NCI-H2227 (cell line): ENCODE results near the gene WASHC4.

ENCODE experiments used
- DNase-seq: peaks from one replicate; lab custom pipeline; 2025; ENCODE audit not compliant: unreplicated experiment; lab: John Stamatoyannopoulos, UW

Gene WASHC4, protein sequence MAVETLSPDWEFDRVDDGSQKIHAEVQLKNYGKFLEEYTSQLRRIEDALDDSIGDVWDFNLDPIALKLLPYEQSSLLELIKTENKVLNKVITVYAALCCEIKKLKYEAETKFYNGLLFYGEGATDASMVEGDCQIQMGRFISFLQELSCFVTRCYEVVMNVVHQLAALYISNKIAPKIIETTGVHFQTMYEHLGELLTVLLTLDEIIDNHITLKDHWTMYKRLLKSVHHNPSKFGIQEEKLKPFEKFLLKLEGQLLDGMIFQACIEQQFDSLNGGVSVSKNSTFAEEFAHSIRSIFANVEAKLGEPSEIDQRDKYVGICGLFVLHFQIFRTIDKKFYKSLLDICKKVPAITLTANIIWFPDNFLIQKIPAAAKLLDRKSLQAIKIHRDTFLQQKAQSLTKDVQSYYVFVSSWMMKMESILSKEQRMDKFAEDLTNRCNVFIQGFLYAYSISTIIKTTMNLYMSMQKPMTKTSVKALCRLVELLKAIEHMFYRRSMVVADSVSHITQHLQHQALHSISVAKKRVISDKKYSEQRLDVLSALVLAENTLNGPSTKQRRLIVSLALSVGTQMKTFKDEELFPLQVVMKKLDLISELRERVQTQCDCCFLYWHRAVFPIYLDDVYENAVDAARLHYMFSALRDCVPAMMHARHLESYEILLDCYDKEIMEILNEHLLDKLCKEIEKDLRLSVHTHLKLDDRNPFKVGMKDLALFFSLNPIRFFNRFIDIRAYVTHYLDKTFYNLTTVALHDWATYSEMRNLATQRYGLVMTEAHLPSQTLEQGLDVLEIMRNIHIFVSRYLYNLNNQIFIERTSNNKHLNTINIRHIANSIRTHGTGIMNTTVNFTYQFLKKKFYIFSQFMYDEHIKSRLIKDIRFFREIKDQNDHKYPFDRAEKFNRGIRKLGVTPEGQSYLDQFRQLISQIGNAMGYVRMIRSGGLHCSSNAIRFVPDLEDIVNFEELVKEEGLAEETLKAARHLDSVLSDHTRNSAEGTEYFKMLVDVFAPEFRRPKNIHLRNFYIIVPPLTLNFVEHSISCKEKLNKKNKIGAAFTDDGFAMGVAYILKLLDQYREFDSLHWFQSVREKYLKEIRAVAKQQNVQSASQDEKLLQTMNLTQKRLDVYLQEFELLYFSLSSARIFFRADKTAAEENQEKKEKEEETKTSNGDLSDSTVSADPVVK

DNA sequence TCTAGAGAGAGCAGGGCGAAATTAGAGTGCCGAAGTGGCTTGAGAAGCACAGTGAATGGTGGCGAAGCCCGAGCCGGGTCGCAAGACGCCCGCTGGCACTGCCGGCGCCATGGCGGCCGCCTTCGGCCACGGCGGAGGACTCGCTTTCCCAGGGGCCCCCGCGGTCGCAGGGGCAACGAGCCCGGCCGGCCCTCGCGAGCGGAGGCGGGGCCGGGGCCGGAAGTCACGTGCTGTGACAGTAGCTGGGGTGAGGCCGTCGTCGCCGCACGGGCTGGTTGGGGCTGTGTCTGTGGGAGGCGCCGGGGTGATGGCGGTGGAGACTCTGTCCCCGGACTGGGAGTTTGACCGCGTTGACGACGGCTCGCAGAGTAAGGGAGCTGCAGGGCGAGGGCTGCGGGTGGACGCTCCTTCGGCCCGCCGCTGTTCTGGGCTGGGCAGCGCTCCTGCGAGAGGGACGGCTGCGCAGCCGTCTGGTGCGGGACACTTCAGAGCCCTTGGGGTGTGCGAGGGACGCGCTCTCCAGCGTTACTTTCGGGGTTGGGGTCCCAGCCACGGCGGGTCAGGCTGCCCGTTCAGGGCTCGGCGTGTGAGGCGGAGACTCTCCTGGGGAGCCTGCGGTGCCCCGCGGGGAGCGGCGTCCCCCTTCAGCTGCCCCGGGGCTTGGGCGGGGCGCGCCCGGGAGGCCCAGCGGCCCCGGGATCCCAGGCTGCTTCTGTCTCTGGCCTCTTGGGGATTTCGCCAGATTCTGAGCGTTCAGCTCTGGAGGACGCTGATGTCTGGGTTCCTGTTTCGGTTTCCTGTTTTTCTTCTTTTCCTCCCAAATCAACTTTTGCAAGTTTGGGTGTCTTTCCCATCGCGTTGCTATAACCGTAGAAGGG is at the start of gene WASHC4:
WASHC4 (plus strand) TSS at position 238 of the 878 bp plus-strand sequence; CDS start at position 308, 70 bp downstream.
- peak; percentile 97 for DNase-seq

DNA sequence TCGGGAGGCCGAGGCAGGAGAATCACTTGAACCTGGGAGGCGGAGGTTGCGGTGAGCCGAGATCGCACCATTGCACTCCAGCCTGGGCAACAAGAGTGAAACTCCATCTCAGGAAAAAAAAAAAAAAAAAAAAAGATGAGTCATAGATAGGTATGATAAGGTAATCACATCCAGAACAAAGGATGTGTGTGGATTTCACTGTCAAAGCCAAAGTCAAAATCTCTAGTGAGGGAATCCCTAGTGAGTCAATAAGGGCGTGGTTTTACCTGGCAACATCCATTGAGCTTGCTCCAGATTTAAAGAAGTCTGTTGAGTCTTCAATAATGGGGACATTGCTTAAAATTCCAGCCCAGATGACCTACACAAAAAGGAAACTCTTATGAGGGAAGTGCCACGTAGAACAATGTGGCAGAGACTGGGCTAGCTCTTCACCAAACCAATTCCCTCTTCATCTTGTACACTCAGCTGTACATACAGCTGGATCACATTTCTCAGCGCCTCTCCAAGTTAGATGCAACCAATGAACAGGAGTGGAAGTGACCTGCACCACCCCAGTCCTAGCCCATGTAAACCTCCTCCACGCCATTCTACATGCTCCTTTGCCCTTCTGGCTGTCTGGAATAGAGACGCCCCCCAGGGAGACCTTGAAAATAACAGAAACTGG is 46.7 kb upstream of the WASHC4 start:
- no peak for DNase-seq

DNA sequence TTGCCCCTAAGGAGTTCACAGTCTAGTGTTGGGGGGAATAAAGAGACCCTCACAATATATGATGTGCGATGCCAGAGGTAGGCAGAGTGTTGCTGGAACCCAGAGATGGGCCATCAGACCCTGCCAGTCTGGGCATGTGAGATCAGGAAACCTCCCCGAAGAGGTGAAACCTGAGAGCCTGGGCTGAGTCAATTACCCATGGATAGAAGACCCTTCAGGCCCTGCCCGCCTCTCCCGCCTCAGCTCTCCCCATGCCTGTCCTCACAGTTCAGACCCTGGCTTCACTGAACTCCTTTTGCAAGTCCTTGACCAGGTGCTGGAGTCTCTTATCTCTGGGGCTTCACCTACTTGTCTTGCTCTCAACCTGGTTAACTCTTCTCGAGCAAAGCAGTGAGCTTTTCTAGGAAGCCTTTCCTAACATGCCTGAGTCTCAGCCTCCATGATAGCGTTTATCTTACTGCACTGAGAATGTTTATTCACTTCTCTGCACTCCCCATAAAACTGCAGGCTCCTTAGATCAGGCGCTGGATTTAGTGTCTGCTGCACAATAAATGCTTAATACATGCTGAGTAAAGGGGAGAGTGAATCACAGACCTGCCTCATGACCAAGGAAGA is 42.9 kb upstream of the WASHC4 start:
- no peak for DNase-seq

DNA sequence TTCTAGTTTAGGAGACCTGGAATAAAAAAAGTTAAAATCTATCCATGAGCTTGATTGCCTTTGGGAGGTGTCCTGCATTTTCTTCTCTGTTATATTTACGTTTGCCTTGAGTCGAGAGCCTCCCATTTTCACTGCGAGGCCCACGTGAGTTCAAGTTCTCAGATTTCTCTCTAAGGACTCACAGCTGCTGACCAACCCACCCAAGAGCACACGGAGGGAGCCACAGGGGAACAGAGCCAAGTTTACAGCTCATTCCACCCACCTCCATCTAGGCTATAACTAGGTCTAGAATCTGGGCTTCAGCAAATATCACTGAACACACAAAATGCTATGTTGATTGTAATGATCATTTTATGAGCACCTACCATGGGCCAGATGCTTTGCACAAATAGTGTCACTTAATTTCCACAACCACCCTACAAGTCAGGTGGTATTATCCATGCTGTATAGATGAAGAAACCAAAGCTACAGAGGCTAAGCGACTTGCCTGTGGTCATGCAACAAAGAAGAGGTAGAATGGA is 40.0 kb upstream of the WASHC4 start:
- DNase-seq: no peak

DNA sequence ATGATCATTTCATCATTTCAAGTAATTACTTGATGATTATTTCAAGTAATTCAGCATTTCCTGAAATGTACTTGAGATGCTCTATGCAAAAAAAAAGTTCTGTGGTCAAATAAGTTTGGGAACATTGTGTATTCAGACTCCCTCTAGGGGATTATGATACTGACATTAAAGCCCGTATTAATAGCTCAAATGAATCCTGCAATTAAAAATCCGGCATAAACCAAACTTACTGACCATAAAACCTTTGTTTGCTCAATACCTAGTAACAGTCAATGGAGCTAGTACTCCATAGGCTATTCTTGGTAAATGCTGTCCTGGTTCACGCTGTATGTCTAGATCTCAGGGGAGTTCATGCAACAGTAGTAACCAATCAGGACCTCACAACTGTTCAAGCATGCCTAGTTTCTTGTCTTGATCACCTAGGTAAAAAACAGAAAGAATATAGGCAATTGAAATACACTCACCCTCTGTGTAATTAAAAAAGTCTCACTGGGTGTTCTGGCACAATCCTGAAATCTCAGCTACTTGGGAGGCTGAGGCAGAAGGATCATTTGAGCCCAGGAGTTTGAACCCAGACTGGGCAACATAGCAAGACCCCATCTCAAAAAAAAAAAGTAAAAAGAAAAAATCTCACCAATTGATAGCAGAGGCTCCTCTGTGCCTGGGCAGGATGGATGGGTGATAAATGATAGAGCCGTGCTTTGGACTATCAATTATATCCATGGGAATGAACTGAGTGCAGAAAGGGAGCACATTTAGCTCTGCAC is 37.4 kb upstream of the WASHC4 start:
- DNase-seq: no peak

DNA sequence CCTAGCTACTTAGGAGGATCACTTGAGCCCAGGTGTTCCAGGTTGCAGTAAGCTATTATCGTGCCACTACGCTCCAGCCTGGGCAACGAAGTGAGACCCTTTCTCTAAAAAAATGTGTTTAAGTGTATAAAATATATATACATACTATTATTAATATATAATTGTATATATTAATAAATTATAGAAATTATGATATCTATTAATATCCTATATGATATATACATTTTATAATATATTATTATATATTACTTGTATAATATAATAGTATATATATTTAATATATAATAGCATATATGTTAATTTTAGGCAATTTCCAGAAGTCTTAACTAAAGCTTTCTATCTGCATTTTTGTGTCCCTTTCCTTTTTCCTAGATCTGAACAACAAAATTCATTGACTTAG is 35.5 kb upstream of the WASHC4 start:
- no peak for DNase-seq

DNA sequence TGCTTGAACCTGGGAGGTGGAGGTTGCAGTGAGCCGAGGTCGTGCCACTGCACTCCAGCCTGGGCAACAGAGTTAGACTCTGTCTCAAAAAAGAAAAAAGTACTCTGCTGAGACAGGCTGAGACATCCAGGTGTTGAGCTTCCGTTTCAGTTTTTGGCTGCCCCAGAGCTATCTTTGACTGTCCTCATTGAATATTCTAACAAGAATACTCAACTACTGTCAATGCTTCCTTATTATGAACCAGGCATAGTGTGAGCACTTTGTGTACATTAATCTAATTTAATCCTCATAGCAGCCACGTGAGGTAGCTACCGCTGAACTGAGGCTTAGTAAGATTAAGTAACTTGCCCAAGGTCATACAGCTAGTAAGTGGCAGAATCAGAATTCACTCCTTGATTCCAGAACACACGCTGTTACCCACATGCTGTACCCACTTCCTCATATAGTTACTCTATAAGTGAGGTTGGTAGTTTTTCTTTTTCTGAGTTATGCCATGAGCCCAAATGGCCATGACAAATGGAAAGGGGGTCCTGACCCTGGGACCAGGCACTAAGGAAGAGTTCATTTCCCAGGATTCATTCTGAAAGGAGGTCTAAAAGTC is 34.5 kb upstream of the WASHC4 start:
- no peak for DNase-seq

DNA sequence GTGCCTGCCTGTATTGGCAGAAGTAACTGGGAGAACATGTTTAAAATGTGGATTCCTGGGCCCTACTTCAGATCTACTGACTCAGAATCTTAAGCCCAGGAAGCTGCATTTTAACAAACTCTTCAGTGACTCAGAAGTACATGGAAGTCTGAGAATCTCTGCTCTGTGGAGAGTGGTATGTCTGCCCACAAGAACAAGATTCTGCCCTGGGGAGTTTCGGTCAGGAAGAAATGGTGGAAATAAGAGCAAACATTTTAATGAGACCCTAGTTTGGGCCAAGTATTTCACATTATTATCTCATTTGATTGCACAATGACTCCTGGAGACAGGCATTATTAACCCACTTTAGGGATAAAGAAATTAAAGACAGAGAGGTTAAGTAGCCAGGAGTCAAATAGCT is 31.4 kb upstream of the WASHC4 start:
- DNase-seq: no peak

DNA sequence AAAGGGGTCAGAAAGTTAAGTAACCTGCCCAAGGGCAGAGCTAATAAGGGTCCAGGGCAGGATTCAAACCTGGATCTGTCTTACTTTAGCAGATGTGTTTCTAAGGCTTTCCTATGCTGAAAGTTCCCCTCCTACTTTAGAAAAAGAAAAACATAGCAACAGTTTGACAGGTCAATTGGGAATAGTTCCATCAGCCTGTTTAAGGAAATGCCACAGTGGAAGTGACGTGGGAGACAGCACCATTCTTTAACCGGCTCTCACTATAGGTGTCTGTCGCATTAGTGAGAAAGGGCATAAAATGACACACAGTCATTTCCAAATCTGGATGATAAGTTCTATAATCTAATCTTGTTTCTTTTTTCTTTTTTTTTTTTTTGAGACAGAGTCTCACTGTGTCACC is 30.6 kb upstream of the WASHC4 start:
- no peak for DNase-seq

DNA sequence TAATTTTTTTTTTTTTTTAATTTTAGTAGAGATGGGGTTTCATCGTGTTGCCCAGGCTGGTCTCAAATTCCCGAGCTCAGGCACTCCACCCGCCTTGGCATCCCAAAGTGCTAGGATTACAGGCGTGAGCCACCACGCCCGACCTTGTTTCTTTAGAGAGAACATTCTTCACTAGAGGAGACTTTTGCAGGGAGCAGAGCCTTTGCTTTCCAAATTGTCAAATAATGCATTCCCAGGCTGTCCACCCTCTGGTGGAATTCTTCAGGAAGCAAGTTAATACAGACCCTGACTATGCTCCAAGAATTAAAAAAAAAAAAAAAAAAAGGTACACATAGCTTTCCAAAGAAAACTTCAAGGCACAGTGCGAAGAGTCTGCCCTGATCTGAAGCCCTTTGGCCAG is 30.1 kb upstream of the WASHC4 start:
- DNase-seq: no peak

DNA sequence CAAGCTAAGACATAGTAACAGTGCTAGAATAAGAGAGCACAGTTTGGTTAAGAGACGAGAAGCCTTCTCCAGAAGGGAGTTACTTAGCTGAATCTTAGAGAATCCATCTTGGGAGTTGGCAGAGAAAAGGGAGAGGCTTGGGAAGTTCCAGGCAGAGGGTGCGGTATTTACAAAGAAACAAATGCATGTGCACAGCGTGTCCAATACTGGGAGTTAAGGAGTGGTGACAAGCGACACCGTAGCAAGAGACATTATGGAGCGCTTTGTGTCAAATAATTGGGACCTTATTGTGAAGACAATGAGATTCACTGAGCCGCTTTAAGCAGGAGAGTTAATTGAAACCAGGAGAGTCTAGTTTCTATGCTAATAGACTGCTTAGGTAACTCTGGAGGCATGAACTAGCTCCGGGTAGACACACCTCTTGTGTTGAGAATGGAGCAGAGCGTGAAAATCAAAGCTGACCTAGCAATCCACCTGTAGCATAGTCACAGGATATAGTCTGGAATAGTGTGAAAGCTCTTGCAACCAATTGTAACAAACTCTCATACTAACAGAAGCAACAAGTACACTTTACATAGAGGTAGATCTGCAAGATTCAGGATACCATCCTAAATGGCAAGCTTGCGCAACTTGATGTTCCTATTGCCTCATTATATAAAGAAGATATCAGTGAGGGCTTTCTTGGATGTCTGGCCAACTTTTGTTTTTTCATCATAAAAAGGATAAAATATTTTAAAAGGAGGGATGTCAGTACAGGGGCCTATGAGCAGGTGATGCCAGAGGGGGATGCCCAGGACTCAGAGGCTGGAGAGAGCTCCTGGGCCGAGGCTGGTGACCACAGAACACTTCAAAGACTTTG is 28.6 kb upstream of the WASHC4 start:
- no peak for DNase-seq

DNA sequence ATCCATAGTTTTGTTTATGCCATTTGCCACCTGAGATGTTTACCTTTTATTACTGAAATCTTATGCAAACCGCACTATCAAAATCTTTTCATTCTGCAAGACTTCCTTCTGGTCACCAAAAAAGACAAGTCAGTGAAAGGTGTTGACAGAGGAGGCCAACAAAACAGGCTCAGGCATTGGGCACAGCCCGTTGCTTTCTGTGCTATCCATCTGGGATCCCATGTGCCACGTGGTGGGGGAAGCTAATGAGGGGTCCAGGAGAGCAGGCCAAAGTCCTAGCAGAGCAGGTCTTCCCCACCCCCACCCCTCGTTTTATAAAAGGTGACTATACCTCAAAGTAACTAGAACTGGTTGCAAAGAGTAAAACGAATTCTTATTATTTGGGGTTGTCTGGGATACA is 24.5 kb upstream of the WASHC4 start:
- no peak for DNase-seq

DNA sequence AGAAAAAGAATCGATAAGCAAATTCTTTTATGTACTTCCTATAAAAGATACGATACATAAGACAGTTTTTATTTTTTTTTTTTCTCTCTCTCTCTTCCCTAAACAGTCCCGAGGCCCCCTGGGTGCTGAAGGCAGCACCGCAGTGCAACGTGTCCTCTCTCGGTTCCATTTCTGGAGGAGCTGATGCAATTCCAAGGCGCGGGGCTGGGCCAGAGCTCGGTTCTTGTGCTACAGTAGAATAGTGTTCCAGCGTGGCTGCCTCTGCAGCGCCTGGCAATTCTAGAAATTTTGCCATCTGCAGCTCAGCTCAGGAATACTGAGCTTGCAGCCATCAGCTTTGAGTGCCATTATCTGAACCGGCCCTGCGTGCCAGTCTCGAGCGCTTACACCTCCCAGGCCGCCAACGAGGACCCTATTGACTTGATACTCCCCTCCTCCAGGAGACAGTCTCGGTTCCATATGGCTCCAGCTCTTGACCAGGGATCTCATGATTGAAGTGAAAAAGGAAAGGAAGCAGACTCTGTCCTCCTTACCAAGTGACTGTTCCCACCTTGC is 23.9 kb upstream of the WASHC4 start:
- DNase-seq: peak; percentile 65

DNA sequence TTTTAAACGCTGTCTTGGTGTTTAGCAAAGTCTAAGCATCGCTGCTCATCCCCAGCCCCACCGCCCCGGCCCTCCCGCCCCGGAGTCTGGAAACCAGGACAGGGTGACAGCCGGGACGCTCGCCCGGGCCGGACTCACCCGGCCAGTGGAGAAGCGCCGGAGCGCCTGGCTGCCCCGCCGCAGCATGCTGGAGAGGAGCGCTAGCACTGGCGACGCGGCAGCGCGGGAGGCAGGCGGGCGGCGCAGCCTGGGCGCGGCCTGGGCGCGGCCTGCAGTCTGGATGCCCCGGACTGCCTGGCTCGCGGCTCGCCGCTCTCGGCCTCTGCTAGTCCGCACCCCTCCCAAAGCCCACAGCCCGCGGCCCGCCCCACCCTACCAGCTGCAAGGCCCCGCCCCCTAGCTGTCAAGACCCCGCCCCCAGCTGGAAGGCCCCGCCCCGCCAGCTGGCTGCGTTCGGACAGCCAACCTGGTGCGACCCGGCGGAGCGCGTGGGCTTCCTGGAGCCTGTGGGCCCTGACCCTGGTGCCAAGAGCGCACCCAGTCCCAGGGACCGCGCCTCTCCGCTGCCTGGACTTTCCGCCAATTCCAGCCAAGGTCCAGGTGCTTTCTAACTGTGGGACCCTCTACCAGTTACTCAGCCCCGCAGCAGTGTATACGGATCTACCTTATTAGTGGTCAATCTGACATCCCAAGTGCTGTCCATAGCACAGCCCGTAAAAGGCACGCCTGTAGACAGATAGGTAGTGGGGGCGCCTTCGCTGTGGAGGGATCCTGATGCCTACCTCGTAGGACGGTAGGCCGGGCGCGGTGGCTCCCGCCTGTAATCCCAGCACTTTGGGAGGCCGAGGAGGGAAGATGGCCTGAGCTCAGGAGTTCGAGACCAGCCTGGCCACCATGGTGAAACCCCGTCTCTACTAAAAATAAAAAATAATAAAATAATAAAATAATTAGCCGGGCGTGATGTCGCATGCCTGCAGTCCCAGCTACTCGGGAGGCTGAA is 23.0 kb upstream of the WASHC4 start, which contains the start of gene ALDH1L2:
ALDH1L2 (minus strand) TSS at position 208 of the 1,000 bp plus-strand sequence; CDS start at position 186, 22 bp downstream.
- peak; percentile 74 for DNase-seq

DNA sequence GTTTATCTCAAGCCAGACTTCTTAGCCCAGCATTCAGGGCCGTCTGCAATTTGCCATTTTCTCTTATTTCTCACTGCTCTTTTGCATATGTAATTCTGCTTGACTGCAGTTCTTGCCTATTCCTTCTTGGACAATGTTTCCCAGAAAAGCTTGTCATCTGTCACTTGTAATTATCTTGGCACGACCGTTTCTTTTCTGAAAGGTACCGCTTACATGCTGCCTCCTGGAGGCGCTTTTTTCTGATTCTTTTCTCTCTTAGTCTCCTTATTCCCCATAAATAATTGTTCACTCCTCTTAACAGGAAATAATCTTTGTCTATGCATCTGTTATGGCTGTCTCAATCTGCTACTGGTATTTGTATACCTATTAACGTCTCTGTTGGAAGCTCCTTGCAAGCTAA is 22.0 kb upstream of the WASHC4 start:
- no peak for DNase-seq

DNA sequence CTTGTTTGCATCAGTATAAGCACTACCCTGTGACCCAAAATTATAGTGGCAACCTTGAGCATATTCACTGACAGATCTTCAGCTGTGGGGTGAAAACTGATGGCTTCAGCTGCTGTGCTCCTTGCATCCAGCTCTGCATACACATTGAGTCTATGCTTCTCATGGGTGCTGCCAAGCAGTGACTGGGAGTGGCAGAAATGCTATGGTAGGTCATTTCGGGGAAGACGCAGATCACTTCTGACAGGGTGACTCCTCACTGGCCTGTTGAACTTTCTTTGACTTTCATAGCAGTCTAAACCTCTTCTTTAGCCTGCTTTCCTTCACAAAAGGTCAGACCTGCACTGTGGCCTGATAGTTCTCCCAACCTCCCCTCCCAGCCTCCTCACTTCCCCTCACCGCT is 17.7 kb upstream of the WASHC4 start:
- DNase-seq: no peak
